OCI-LY1 (cell line): ENCODE measurements around the gene STK24.

Source experiments
- H2AFZ ChIP-seq: fragments of 200-600 bp; sonication (generic), shearing (Covaris generic); 2 replicates; pipeline ENCODE4 v1.6.0; 2014; ENCODE audit warnings: antibody characterized with exemption, mild to moderate bottlenecking, low read length
- H3F3A ChIP-seq: fragments of 200-600 bp; sonication (generic), shearing (Covaris generic); 2 replicates; pipeline ENCODE4 v1.6.0; 2014; ENCODE audit warnings: mild to moderate bottlenecking, antibody characterized with exemption, low read length, moderate library complexity; ENCODE audit not compliant: insufficient read depth
- H3K27ac ChIP-seq: fragments of 200-600 bp; sonication (generic); 2 replicates; pipeline ENCODE4 v1.5.1; 2014; ENCODE audit warnings: low read length, mixed run types, mild to moderate bottlenecking, low read depth; ENCODE audit not compliant: poor library complexity, severe bottlenecking
- H3K27me3 ChIP-seq: fragments of 200-600 bp; sonication (generic); 2 replicates; pipeline ENCODE4 v1.6.0; 2014; ENCODE audit warnings: antibody characterized with exemption, mild to moderate bottlenecking, low read length, moderate library complexity; ENCODE audit not compliant: insufficient read depth
- H3K36me3 ChIP-seq: fragments of 200-600 bp; sonication (generic); 2 replicates; pipeline ENCODE4 v1.6.1; 2014; ENCODE audit warnings: mild to moderate bottlenecking, antibody characterized with exemption, low read length, moderate library complexity, mixed read lengths; ENCODE audit not compliant: insufficient read depth
- H3K4me1 ChIP-seq: fragments of 200-600 bp; sonication (generic); 2 replicates; pipeline ENCODE4 v1.5.1; 2014; ENCODE audit warnings: mild to moderate bottlenecking, low read length, moderate library complexity; ENCODE audit not compliant: insufficient read depth, severe bottlenecking
- H3K4me2 ChIP-seq: fragments of 200-600 bp; sonication (generic), shearing (Covaris generic); 2 replicates; pipeline ENCODE4 v1.6.1; 2014; ENCODE audit warnings: low read length
- H3K4me3 ChIP-seq: fragments of 200-600 bp; sonication (generic); 2 replicates; pipeline ENCODE4 v1.5.1; 2014; ENCODE audit warnings: low read length, low read depth, mild to moderate bottlenecking, mixed read lengths; ENCODE audit not compliant: poor library complexity, severe bottlenecking
- H3K79me2 ChIP-seq: fragments of 200-600 bp; shearing (Covaris generic); 2 replicates; pipeline ENCODE4 v1.6.1; 2016; ENCODE audit warnings: mixed run types, low read length, mixed read lengths; ENCODE audit not compliant: insufficient read depth
- H3K9ac ChIP-seq: fragments of 200-600 bp; sonication (generic), shearing (Covaris generic); 2 replicates; pipeline ENCODE4 v1.6.1; 2014; ENCODE audit warnings: mild to moderate bottlenecking, low read length, mixed read lengths
- H3K9me2 ChIP-seq: fragments of 200-600 bp; sonication (generic), shearing (Covaris generic); 2 replicates; pipeline ENCODE4 v1.6.1; 2014; ENCODE audit warnings: low read depth, mild to moderate bottlenecking, low read length, mixed read lengths
- H3K9me3 ChIP-seq: fragments of 200-600 bp; shearing (Covaris generic); 2 replicates; pipeline ENCODE4 v1.6.1; 2014; ENCODE audit warnings: low read length, mixed read lengths
- H4K20me1 ChIP-seq: fragments of 200-600 bp; sonication (generic), shearing (Covaris generic); 2 replicates; pipeline ENCODE4 v1.6.0; 2016; ENCODE audit warnings: mild to moderate bottlenecking, low read length; ENCODE audit not compliant: insufficient read depth
- EZH2 ChIP-seq: fragments of 200-600 bp; sonication (generic), shearing (Covaris generic); IDR thresholded peaks from 2 replicates; pipeline ENCODE4 v1.8.0; 2017; ENCODE audit warnings: borderline replicate concordance, mixed run types, mild to moderate bottlenecking, antibody characterized with exemption, low read length, moderate library complexity, mixed read lengths
- TF ChIP-seq, protein P1 (sequence below): fragments of 200-600 bp; sonication (generic), shearing (Covaris generic); IDR thresholded peaks from 2 replicates; pipeline ENCODE4 v1.5.1; 2017; ENCODE audit warnings: mild to moderate bottlenecking, antibody characterized with exemption, low read length, moderate library complexity, mixed read lengths

STK24 gene

DNA sequence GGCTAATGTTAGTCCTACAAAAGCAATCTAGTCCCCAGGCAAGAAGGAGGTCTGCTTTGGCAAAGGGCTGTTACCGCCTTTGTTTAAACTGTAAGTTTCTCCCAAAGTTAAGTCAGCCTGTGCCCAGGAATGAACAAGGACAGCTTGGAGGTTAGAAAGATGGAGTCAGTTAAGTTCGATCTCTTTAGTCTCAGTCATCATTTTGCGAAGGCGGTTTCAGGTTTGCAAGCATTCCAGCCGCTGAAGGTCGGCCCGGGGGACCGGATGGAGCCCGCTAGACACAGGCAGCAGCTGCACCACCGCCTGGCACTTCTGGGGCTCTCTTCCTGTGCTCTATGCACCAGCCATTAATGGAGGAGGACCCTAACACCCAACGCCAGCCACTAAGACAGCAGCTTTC, 91.3 kb downstream of the STK24 start:
- Histone ChIP-seq H3K4me1 (peaks cover 29% of the 10 kb centered on the region), H3F3A (no peaks in the 10 kb centered on the region), H3K9ac (no peak overlapping the region), H3K79me2 (no peaks in the 10 kb centered on the region), H4K20me1 (peaks cover 8% of the 10 kb centered on the region; the same call in 1 of the 2 replicates), H3K4me2 (no peak overlapping the region), H3K27ac (no peak overlapping the region), H3K36me3 (peaks cover 11% of the 10 kb centered on the region; the same call in 1 of the 2 replicates), H3K9me2 (no peaks in the 10 kb centered on the region), H2AFZ (no peak overlapping the region), H3K27me3 (no peaks in the 10 kb centered on the region), H3K4me3 (no peak overlapping the region), H3K9me3 (no peaks in the 10 kb centered on the region)
- TF ChIP-seq EZH2: no peak
- TF ChIP-seq, protein P1, sequence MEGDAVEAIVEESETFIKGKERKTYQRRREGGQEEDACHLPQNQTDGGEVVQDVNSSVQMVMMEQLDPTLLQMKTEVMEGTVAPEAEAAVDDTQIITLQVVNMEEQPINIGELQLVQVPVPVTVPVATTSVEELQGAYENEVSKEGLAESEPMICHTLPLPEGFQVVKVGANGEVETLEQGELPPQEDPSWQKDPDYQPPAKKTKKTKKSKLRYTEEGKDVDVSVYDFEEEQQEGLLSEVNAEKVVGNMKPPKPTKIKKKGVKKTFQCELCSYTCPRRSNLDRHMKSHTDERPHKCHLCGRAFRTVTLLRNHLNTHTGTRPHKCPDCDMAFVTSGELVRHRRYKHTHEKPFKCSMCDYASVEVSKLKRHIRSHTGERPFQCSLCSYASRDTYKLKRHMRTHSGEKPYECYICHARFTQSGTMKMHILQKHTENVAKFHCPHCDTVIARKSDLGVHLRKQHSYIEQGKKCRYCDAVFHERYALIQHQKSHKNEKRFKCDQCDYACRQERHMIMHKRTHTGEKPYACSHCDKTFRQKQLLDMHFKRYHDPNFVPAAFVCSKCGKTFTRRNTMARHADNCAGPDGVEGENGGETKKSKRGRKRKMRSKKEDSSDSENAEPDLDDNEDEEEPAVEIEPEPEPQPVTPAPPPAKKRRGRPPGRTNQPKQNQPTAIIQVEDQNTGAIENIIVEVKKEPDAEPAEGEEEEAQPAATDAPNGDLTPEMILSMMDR: no peak

- H3K79me2 ChIP-seq: no peaks in the 10 kb centered on the region
- H3F3A ChIP-seq: no peaks in the 10 kb centered on the region
- H3K9me3 ChIP-seq: no peaks in the 10 kb centered on the region
- no peaks in the 10 kb centered on the region for H3K27me3 ChIP-seq
- H3K9me2 ChIP-seq: no peaks in the 10 kb centered on the region
- H3K4me2 ChIP-seq: no peak overlapping the region
- H3K36me3 ChIP-seq: peaks cover 11% of the 10 kb centered on the region; the same call in 1 of the 2 replicates
- TF ChIP-seq EZH2: no peak
- TF ChIP-seq, protein P1: no peak
- H3K4me1 ChIP-seq: peaks cover 24% of the 10 kb centered on the region
- H4K20me1 ChIP-seq: peaks cover 8% of the 10 kb centered on the region; the same call in 1 of the 2 replicates
- no peak overlapping the region for H3K4me3 ChIP-seq
- no peak overlapping the region for H3K27ac ChIP-seq
- no peak overlapping the region for H2AFZ ChIP-seq
- H3K9ac ChIP-seq: no peak overlapping the region
Observed at GRCh38 chr13:98484289-98485219, 92.4 kb downstream of the STK24 start.

- Histone ChIP-seq H3K27me3 (no peaks in the 10 kb centered on the region), H3K4me3 (no peak overlapping the region), H3K9me3 (no peaks in the 10 kb centered on the region), H3K4me1 (peaks cover 16% of the 10 kb centered on the region), H4K20me1 (peaks cover 8% of the 10 kb centered on the region; the same call in 1 of the 2 replicates), H3K9me2 (no peaks in the 10 kb centered on the region), H2AFZ (no peak overlapping the region), H3K36me3 (peaks cover 11% of the 10 kb centered on the region; the same call in 1 of the 2 replicates), H3K9ac (no peak overlapping the region), H3K4me2 (no peak overlapping the region), H3F3A (no peaks in the 10 kb centered on the region), H3K27ac (no peak overlapping the region), H3K79me2 (no peaks in the 10 kb centered on the region)
- no peak for TF ChIP-seq EZH2
- TF ChIP-seq, protein P1: no peak
Observed at GRCh38 chr13:98483601-98484288, 93.2 kb downstream of the STK24 start.
